ENCODE results near the gene ACSS2.

Gene ACSS2

DNA sequence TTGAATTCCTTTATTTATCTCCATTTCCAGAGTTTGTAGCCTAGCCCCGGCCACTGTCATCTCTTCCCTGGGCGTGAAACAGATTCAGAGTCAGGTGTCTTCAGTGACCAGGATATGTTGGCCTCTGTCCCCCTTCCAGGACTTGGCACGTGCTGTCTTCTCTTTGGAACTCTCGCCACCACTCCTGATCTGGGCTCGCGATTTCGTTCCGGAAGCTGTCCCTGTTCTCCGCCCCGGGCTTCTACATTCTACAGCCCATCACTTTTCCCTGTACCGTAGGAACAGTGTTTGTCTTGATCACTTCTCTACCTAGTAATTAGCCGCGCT is 78.5 kb downstream of the ACSS2 start:
- DNase-seq (ENCODE audit: low read depth): peak; percentile 17
- TF ChIP-seq, protein P1, sequence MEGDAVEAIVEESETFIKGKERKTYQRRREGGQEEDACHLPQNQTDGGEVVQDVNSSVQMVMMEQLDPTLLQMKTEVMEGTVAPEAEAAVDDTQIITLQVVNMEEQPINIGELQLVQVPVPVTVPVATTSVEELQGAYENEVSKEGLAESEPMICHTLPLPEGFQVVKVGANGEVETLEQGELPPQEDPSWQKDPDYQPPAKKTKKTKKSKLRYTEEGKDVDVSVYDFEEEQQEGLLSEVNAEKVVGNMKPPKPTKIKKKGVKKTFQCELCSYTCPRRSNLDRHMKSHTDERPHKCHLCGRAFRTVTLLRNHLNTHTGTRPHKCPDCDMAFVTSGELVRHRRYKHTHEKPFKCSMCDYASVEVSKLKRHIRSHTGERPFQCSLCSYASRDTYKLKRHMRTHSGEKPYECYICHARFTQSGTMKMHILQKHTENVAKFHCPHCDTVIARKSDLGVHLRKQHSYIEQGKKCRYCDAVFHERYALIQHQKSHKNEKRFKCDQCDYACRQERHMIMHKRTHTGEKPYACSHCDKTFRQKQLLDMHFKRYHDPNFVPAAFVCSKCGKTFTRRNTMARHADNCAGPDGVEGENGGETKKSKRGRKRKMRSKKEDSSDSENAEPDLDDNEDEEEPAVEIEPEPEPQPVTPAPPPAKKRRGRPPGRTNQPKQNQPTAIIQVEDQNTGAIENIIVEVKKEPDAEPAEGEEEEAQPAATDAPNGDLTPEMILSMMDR (IDR thresholded peaks at IDR 0.05; ENCODE audit: insufficient read depth, low read depth, low read length, missing control alignments): no peak

GRCh38 chr20:34955231-34956040 is 79.0 kb downstream of the ACSS2 start, which contains the start of the genes GSS and MYH7B:
GSS (minus strand) TSS chr20:34955806; CDS start chr20:34951852, 3,954 bp downstream.
MYH7B (plus strand) TSS chr20:34955868; CDS start chr20:34978006, 22,138 bp downstream.
- peak within 1 kb of the TSS; percentile 86 for H3K4me3 ChIP-seq (ENCODE audit: low read length)
- DNase-seq (ENCODE audit: low read depth): peak; percentile 95
- TF ChIP-seq, protein P1 (IDR thresholded peaks at IDR 0.05; ENCODE audit: insufficient read depth, low read depth, low read length, missing control alignments): peak; percentile 41

More for the DNA sequence above, 78.5 kb downstream of the ACSS2 start:
- H3K4me3 ChIP-seq (ENCODE audit: low read length): peak overlapping the region; percentile 86

- no peak for DNase-seq (ENCODE audit: low read depth)
- TF ChIP-seq, protein P1 (IDR thresholded peaks at IDR 0.05; ENCODE audit: insufficient read depth, low read depth, low read length, missing control alignments): no peak
- peak overlapping the region; percentile 86 for H3K4me3 ChIP-seq (ENCODE audit: low read length)
Measured at GRCh38 chr20:34956041-34956458, 79.6 kb downstream of the ACSS2 start.

DNA sequence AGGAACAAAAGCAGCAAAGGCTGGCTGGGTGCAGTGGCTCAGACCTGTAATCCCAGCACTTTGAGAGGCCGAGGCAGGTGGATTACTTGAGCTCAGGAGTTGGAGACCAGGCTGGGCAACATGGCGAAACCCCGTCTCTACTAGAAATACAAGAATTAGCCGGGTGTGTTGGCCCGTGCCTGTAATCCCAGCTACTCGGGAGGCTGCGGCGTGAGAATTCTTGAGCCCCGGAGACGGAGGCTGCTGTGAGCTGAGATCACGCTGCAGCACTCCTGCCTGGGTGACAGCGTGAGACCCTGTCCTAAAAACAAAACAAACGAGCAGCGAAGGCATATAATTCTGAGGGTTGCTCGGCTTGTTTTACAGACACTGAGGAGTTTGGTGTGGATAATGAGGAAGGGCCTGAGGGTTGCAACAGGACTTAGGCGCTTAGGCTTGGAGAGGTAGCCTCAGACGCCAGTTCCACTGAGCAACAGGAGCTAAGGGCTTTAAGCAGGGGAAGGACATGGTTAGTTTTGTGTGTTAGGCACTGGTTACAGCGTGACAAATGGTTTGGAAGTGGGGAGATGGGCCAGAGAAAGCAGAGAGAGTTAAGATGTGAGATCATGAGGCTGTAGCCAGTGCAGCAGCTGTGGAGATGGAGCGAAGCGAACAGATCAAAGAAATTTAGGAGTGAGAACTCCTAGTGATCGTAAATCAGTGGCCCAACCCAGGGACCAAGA is 80.5 kb downstream of the ACSS2 start:
- H3K4me3 ChIP-seq (ENCODE audit: low read length): no peak overlapping the region
- TF ChIP-seq, protein P1 (IDR thresholded peaks at IDR 0.05; ENCODE audit: insufficient read depth, low read depth, low read length, missing control alignments): no peak
- DNase-seq (ENCODE audit: low read depth): no peak

DNA sequence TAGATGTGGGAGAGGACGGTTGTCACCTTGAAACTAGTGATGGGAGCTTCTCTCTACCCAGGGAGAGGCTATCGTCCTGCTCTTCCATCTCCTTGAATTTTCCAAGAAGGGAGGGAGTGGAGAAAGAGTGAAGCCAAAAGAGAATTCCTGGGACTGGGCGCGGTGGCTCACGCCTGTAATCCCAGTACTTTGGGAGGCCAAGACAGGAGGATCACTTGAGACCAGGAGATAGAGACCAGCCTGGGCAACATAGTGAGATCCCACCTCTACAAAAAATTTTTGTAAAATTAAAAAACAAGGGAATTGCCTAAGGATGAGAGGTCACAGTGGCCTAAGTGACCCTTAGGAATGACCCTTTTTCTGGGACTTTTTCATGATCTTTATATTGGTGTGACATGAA is 88.1 kb downstream of the ACSS2 start:
- no peak overlapping the region for H3K4me3 ChIP-seq (ENCODE audit: low read length)
- DNase-seq (ENCODE audit: low read depth): no peak
- TF ChIP-seq, protein P1 (IDR thresholded peaks at IDR 0.05; ENCODE audit: insufficient read depth, low read depth, low read length, missing control alignments): no peak

DNA sequence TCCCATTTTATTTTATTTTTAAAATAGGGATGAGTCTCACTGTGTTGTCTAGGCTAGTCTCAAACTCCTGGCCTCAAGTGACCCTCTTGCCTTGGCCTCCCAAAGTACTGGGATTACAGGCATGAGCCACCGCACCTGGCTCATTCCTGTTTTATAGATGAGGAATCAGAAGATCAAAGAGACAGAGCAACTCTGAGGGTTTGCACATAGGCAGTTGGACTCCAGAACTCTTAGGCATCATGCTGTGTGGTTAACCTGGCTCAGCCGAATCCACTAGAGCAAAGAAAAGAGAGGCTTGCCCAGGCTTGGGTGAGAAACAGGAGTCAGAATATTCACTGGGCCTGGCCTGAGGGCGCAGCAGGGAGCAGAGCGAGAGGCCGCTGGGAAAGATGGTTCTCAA is 88.6 kb downstream of the ACSS2 start:
- TF ChIP-seq, protein P1 (IDR thresholded peaks at IDR 0.05; ENCODE audit: insufficient read depth, low read depth, low read length, missing control alignments): no peak

More for the DNA sequence above, 88.6 kb downstream of the ACSS2 start:
- no peak overlapping the region for H3K4me3 ChIP-seq (ENCODE audit: low read length)
- no peak for DNase-seq (ENCODE audit: low read depth)

Data from epithelial cell of esophagus (primary cell).